HG02678 (cell line): ENCODE data around the gene KRT4.

Source experiments
- ATAC-seq: cut with Tn5 transposase; IDR thresholded peaks from one replicate; pipeline ENCODE4 v1.9.1; 2021; ENCODE audit warnings: mild to moderate bottlenecking, moderate library complexity; ENCODE audit not compliant: unreplicated experiment

KRT4 gene

DNA sequence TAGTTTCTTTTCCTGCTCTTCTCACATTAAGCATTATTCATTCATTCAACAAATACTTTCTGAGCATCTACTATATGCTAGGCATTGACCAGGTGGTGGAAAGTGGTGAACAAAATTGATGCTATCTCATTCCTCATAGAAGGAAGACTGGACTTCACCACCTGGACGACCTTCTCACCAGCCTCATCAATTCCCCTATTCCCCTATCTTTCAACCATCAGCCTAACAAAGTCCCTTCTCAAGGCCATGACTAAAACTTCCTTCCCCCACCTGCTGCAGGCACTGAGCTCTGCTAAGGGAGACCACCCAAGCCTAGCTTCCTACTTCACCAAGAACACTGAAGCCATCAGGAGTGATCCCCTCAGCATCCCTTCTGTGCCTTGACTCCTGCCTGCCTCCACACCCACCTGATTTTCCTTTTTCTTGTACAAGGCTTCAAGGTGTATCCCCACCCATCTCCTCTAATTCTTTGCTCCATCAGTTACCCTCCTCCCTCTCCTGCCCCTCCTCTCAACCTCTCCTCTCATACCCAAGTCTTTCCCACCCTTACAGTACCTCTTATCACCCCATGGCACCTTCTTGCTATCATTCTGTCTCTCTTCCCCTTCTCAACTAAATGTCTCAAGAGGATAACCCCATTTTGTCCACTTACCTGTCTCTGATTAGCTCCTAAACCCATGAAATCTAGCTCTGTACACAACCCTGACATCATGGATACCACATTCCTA is 56.3 kb downstream of the KRT4 start:
- no peak for ATAC-seq
